Endodermal cell (in vitro differentiated cells): ENCODE data around the gene NCBP1. TPM values are rescaled to one million over a fixed set of nuclear protein-coding genes. Genes with fewer than 3 reads are reported as not detected.

ENCODE experiments used
- DNase-seq: peaks from one replicate; pipeline ENCODE4 v3.0.0-alpha.2; 2017
- H3K27ac ChIP-seq: 2 replicates; pipeline ENCODE4 v1.5.1; 2013; ENCODE audit warnings: mild to moderate bottlenecking, low read depth, low read length, moderate library complexity
- H3K27me3 ChIP-seq: 2 replicates; pipeline ENCODE4 v1.6.1; 2013; ENCODE audit warnings: mild to moderate bottlenecking, low read length, moderate library complexity; ENCODE audit not compliant: insufficient read depth, control insufficient read depth, poor library complexity, severe bottlenecking
- H3K36me3 ChIP-seq: 2 replicates; pipeline ENCODE4 v1.7.0; 2013; ENCODE audit warnings: mild to moderate bottlenecking, low read length, moderate library complexity; ENCODE audit not compliant: control insufficient read depth, insufficient read depth
- H3K4me1 ChIP-seq: one replicate; pipeline ENCODE4 v1.7.0; 2013; ENCODE audit warnings: low read length; ENCODE audit not compliant: control insufficient read depth, insufficient read depth
- H3K4me3 ChIP-seq: 2 replicates; pipeline ENCODE4 v1.5.1; 2013; ENCODE audit warnings: mild to moderate bottlenecking, low read length, moderate library complexity
- H3K9ac ChIP-seq: 2 replicates; pipeline ENCODE4 v1.6.1; 2013; ENCODE audit warnings: mild to moderate bottlenecking, low read length, moderate library complexity; ENCODE audit not compliant: poor library complexity, severe bottlenecking; ENCODE audit errors: extremely low read depth
- H3K9me3 ChIP-seq: 2 replicates; pipeline ENCODE4 v1.6.1; 2013; ENCODE audit warnings: mild to moderate bottlenecking, low read length, moderate library complexity; ENCODE audit not compliant: control insufficient read depth
- H3K27ac Mint-ChIP-seq: 2 replicates; pipeline ENCODE4 v1.8.0; 2020; ENCODE audit warnings: mixed read lengths
- H3K27me3 Mint-ChIP-seq: 2 replicates; pipeline ENCODE4 v1.8.0; 2021; ENCODE audit warnings: mild to moderate bottlenecking, mixed read lengths; ENCODE audit not compliant: insufficient read depth
- H3K36me3 Mint-ChIP-seq: 2 replicates; pipeline ENCODE4 v1.8.0; 2020; ENCODE audit warnings: low read depth, mixed read lengths
- H3K4me1 Mint-ChIP-seq: 2 replicates; pipeline ENCODE4 v1.8.0; 2020; ENCODE audit warnings: mixed read lengths
- H3K4me3 Mint-ChIP-seq: 2 replicates; pipeline ENCODE4 v1.8.0; 2020; ENCODE audit warnings: mild to moderate bottlenecking, moderate library complexity, mixed read lengths
- H3K9me3 Mint-ChIP-seq: 2 replicates; pipeline ENCODE4 v1.8.0; 2020; ENCODE audit warnings: mild to moderate bottlenecking, mixed read lengths
- CTCF ChIP-seq: fragments of 200-600 bp; sonication (generic); conservative IDR thresholded peaks from 2 replicates; pipeline ENCODE4 v1.5.0; 2021; ENCODE audit warnings: antibody characterized with exemption, mild to moderate bottlenecking
- WGBS, 2 experiments: methylation state at CpG; one replicate each; pipeline versions ENCODE4 v1.1.5 to v1.1.7; 2013; ENCODE audit warnings: missing lambda C conversion rate in 2 of 2, mixed read lengths in 1 of 2; ENCODE audit not compliant: insufficient coverage in 1 of 2, insufficient read length in 1 of 2; 5-methylcytosine and 5-hydroxymethylcytosine counted together
- total RNA-seq, 2 donors: library from RNA; stranded (reverse); fragmentation: NEBNext Ultra II Directional in 1 of 2; extraction: Animal tissue kit (Norgen Biotek cat#: 25700) in 1 of 2; gene quantifications; 2 replicates in 1 of 2; 3 replicates in 1 of 2; pipeline ENCODE4 v1.2.1, GENCODE V29; 2021

NCBP1 gene
- total RNA-seq, 2 donors from 2014 or later = 47.0 to 51.7 TPM

DNA sequence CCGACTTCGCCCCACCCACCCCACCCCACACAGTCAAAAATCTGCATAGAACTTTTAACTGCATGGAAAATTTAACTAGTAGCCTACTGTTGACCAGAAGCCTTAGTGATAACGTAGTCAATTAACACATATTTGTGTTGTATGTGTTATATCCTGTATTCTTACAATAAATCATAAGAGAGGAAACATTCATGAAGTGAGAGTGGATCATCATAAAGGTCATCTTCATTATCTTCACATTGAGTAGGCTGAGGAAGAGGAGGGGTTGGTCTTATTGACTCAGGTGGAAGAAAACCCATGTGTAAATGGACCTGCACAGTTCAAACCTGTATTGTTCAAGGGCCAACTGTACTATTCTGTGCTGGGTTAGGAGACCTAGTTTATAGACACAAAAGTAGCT lies 32.1 kb downstream of the NCBP1 start:
- Histone ChIP-seq H3K27me3 (no peaks in the 10 kb centered on the region), H3K9me3 (no peaks in the 10 kb centered on the region), H3K4me3 (no peak overlapping the region), H3K36me3 (peaks cover 95% of the 10 kb centered on the region), H3K4me1 (no peaks in the 10 kb centered on the region), H3K9ac (no peak overlapping the region), H3K27ac (no peak overlapping the region)
- Mint-ChIP-seq H3K27ac (no peak overlapping the region), H3K27me3 (no peaks in the 10 kb centered on the region), H3K9me3 (no peaks in the 10 kb centered on the region), H3K36me3 (peaks cover 83% of the 10 kb centered on the region), H3K4me1 (no peaks in the 10 kb centered on the region), H3K4me3 (no peak overlapping the region)
- TF ChIP-seq CTCF = no peak
- DNase-seq = no peak
- WGBS, 2 experiments = 92% methylated on average over 3 of the region's 3 CpGs; no CpG with 5 or more reads in 1 of the 2 experiments

- peaks cover 86% of the 10 kb centered on the region for H3K36me3 Mint-ChIP-seq
- H3K27me3 Mint-ChIP-seq = no peaks in the 10 kb centered on the region
- Histone ChIP-seq H3K9me3 (no peaks in the 10 kb centered on the region), H3K27me3 (no peaks in the 10 kb centered on the region), H3K4me1 (no peaks in the 10 kb centered on the region), H3K4me3 (no peak overlapping the region), H3K27ac (no peak overlapping the region), H3K9ac (no peak overlapping the region), H3K36me3 (peaks cover 95% of the 10 kb centered on the region)
- H3K4me1 Mint-ChIP-seq = no peaks in the 10 kb centered on the region
- no peaks in the 10 kb centered on the region for H3K9me3 Mint-ChIP-seq
- no peak for DNase-seq
- no peak for TF ChIP-seq CTCF
- no peak overlapping the region for H3K27ac Mint-ChIP-seq
- no peak overlapping the region for H3K4me3 Mint-ChIP-seq
- 77 to 95% methylated on average over 2 to 4 of the region's 5 CpGs for WGBS, 2 experiments
Measured at GRCh38 chr9:97666907-97667686, 33.5 kb downstream of the NCBP1 start.

- Histone ChIP-seq H3K9ac (no peak overlapping the region), H3K9me3 (no peaks in the 10 kb centered on the region), H3K4me3 (no peak overlapping the region), H3K27ac (no peak overlapping the region), H3K27me3 (no peaks in the 10 kb centered on the region), H3K4me1 (no peaks in the 10 kb centered on the region), H3K36me3 (peaks cover 93% of the 10 kb centered on the region)
- H3K27ac Mint-ChIP-seq = no peak overlapping the region
- no peaks in the 10 kb centered on the region for H3K27me3 Mint-ChIP-seq
- peaks cover 79% of the 10 kb centered on the region for H3K36me3 Mint-ChIP-seq
- no peak overlapping the region for H3K4me3 Mint-ChIP-seq
- no peak for DNase-seq
- TF ChIP-seq CTCF = no peak
- no peaks in the 10 kb centered on the region for H3K9me3 Mint-ChIP-seq
- 83 to 99% methylated on average over 1 to 3 of the region's 3 CpGs for whole genome bisulfite sequencing, 2 experiments
- H3K4me1 Mint-ChIP-seq = no peaks in the 10 kb centered on the region
Measured at GRCh38 chr9:97668485-97668884, 34.9 kb downstream of the NCBP1 start.
